HCT116 (cell line): ENCODE results near the gene DNASE2. TPM values are rescaled to one million over a fixed set of nuclear protein-coding genes. Genes with fewer than 3 reads are reported as not detected.

ENCODE experiments used
- ATAC-seq: fragments of 200-7000 bp; cut with Tn5 transposase; 2 replicates; pipeline ENCODE4 v1.9.1; 2020; ENCODE audit warnings: mild to moderate bottlenecking, moderate library complexity
- BruUV-seq: library from RNA; stranded (reverse); fragments of 400-500 nt; replicated peaks from 2 replicates; lab custom pipeline; 2021; lab: Mats Ljungman, UMichigan
- CTCF ChIA-PET: fragments of 300-600 bp; sonication (Branson Sonifier 250); formaldehyde crosslinking; loops from one replicate; lab custom pipeline; 2021; ENCODE audit warnings: antibody characterized with exemption; lab: Charles Lee
- POLR2A ChIA-PET: fragments of 300-600, 350-600 bp; sonication (Branson Sonifier 250); formaldehyde crosslinking; loops from one replicate; lab custom pipeline; 2021; ENCODE audit warnings: antibody characterized with exemption; lab: Charles Lee
- RAD21 ChIA-PET, 2 experiments: fragments of 300-600 bp; sonication (Branson Sonifier 250); formaldehyde crosslinking; loops; one replicate each; lab custom pipeline; 2023; ENCODE audit warnings: low total read pairs in 2 of 2; ENCODE audit not compliant: uncharacterized antibody in 2 of 2, unreplicated experiment in 2 of 2, low non-redundant PET in 1 of 2; lab: Charles Lee
- DNase-seq: peaks from one replicate; pipeline ENCODE4 v3.0.0-alpha.2; 2010; ENCODE audit warnings: low read depth, low spot score
- H2AFZ ChIP-seq: fragments of 200-600 bp; shearing (Covaris generic), sonication (generic); 2 replicates; pipeline ENCODE4 v1.6.1; 2017; ENCODE audit warnings: low read depth, mixed run types, mixed read lengths, antibody characterized with exemption, low read length; ENCODE audit not compliant: poor library complexity, severe bottlenecking
- H3K27ac ChIP-seq: 2 replicates; pipeline ENCODE4 v1.5.1; 2012; ENCODE audit warnings: low read depth, low read length
- H3K27me3 ChIP-seq: fragments of 200-600 bp; sonication (generic); 2 replicates; pipeline ENCODE4 v1.6.1; 2016; ENCODE audit warnings: mixed run types, low read length, mixed read lengths; ENCODE audit not compliant: insufficient read depth
- H3K36me3 ChIP-seq, 2 experiments: fragments of 200-500 bp in 1 of 2; fragments of 200-600 bp in 1 of 2; sonication (Bioruptor generic) in 1 of 2; sonication (generic) in 1 of 2; 2 replicates each; pipeline versions ENCODE4 v1.5.1 to v1.6.1; 2014 to 2016; ENCODE audit warnings: low read length in 2 of 2, inconsistent platforms in 1 of 2, mixed read lengths in 1 of 2, mixed run types in 1 of 2; ENCODE audit not compliant: insufficient read depth in 2 of 2, control insufficient read depth in 1 of 2
- H3K4me1 ChIP-seq, 2 experiments: fragments of 200-600 bp in 1 of 2; sonication (generic) in 1 of 2; 2 replicates each; pipeline versions ENCODE4 v1.5.1 to v1.6.1; 2012 to 2017; ENCODE audit warnings: low read length in 2 of 2, inconsistent platforms in 1 of 2, mild to moderate bottlenecking in 1 of 2, mixed read lengths in 1 of 2, mixed run types in 1 of 2, moderate library complexity in 1 of 2; ENCODE audit not compliant: insufficient read depth in 2 of 2, control insufficient read depth in 1 of 2
- H3K4me2 ChIP-seq: fragments of 200-600 bp; sonication (generic); 2 replicates; pipeline ENCODE4 v1.6.1; 2017; ENCODE audit warnings: mixed run types, low read length, mixed read lengths
- H3K4me3 ChIP-seq, 2 experiments: fragments of 200-600 bp in 1 of 2; sonication (generic) in 1 of 2; replicated peaks in 1 of 2; 2 replicates each; pipeline ENCODE4 v1.5.1; 2011 to 2016; ENCODE audit warnings: low read length in 2 of 2, control low read depth in 1 of 2, low read depth in 1 of 2, mild to moderate bottlenecking in 1 of 2, mixed read lengths in 1 of 2, mixed run types in 1 of 2
- H3K79me2 ChIP-seq: fragments of 200-600 bp; sonication (generic); 2 replicates; pipeline ENCODE4 v1.6.1; 2017; ENCODE audit warnings: mild to moderate bottlenecking, mixed run types, low read length, moderate library complexity, mixed read lengths; ENCODE audit not compliant: insufficient read depth
- H3K9ac ChIP-seq: fragments of 200-600 bp; sonication (generic); 2 replicates; pipeline ENCODE4 v1.6.1; 2016; ENCODE audit warnings: low read length, mixed read lengths
- H3K9me2 ChIP-seq: fragments of 200-600 bp; sonication (generic), shearing (Covaris generic); 2 replicates; pipeline ENCODE4 v1.6.1; 2017; ENCODE audit warnings: mixed run types, mild to moderate bottlenecking, moderate library complexity; ENCODE audit not compliant: insufficient read depth
- H3K9me3 ChIP-seq, 2 experiments: fragments of 200-500 bp in 1 of 2; fragments of 200-600 bp in 1 of 2; sonication (Bioruptor generic) in 1 of 2; sonication (generic) in 1 of 2; 2 replicates each; pipeline ENCODE4 v1.6.1; 2014 to 2017; ENCODE audit warnings: low read length in 2 of 2, mixed read lengths in 2 of 2, inconsistent platforms in 1 of 2, low read depth in 1 of 2, mild to moderate bottlenecking in 1 of 2, mixed run types in 1 of 2, moderate library complexity in 1 of 2; ENCODE audit not compliant: control insufficient read depth in 1 of 2, insufficient read depth in 1 of 2
- H4K20me1 ChIP-seq: fragments of 200-600 bp; sonication (generic), shearing (Covaris generic); 2 replicates; pipeline ENCODE4 v1.6.1; 2017; ENCODE audit warnings: mixed run types, mild to moderate bottlenecking, moderate library complexity; ENCODE audit not compliant: insufficient read depth
- ATF3 ChIP-seq: IDR thresholded peaks from 2 replicates; pipeline ENCODE4 v1.6.1; 2012
- CBX3 ChIP-seq: IDR thresholded peaks from 2 replicates; pipeline ENCODE4 v1.6.1; 2012; ENCODE audit warnings: low read depth
- CEBPB ChIP-seq: IDR thresholded peaks from 2 replicates; pipeline ENCODE4 v1.6.1; 2012; ENCODE audit warnings: low read depth
- CTCF ChIP-seq, 3 experiments: fragments of 200-600 bp in 1 of 3; sonication (generic) in 1 of 3; IDR thresholded peaks in 2 of 3; conservative IDR thresholded peaks in 1 of 3; 2 replicates each; pipeline ENCODE4 v1.5.1; 2012 to 2017; ENCODE audit warnings: low read depth in 2 of 3, low read length in 2 of 3, antibody characterized with exemption in 1 of 3, borderline replicate concordance in 1 of 3, control low read depth in 1 of 3, mild to moderate bottlenecking in 1 of 3, mixed read lengths in 1 of 3, mixed run types in 1 of 3, moderate library complexity in 1 of 3; ENCODE audit not compliant: insufficient read depth in 1 of 3
- EGR1 ChIP-seq: IDR thresholded peaks from 2 replicates; pipeline ENCODE4 v1.6.1; 2012; ENCODE audit warnings: low read depth
- EZH2 ChIP-seq: fragments of 200-600 bp; sonication (generic); IDR thresholded peaks from 2 replicates; pipeline ENCODE4 v1.6.1; 2017; ENCODE audit warnings: antibody characterized with exemption, mixed run types
- EZH2phosphoT487 ChIP-seq: fragments of 200-600 bp; IDR thresholded peaks from 2 replicates; pipeline ENCODE4 v1.6.1; 2018; ENCODE audit warnings: antibody characterized with exemption, borderline replicate concordance
- FOSL1 ChIP-seq: IDR thresholded peaks from 2 replicates; pipeline ENCODE4 v1.6.1; 2012; ENCODE audit warnings: low read depth
- MAX ChIP-seq: IDR thresholded peaks from 2 replicates; pipeline ENCODE4 v1.6.1; 2012
- POLR2AphosphoS5 ChIP-seq: IDR thresholded peaks from 2 replicates; pipeline ENCODE4 v1.6.1; 2011; ENCODE audit warnings: mild to moderate bottlenecking, low read depth, low read length, moderate library complexity
- RAD21 ChIP-seq: IDR thresholded peaks from 2 replicates; pipeline ENCODE4 v1.6.1; 2012; ENCODE audit warnings: low read depth, mild to moderate bottlenecking
- REST ChIP-seq: IDR thresholded peaks from 2 replicates; pipeline ENCODE4 v1.6.1; 2012; ENCODE audit warnings: low read depth
- SIN3A ChIP-seq: IDR thresholded peaks from 2 replicates; pipeline ENCODE4 v1.6.1; 2012; ENCODE audit warnings: low read depth
- SP1 ChIP-seq: IDR thresholded peaks from 2 replicates; pipeline ENCODE4 v1.6.1; 2012; ENCODE audit warnings: low read depth
- TCF7L2 ChIP-seq: IDR thresholded peaks from 2 replicates; pipeline ENCODE4 v1.7.0; 2011; ENCODE audit warnings: borderline replicate concordance, inconsistent platforms; ENCODE audit not compliant: insufficient read depth, insufficient read length; ENCODE audit errors: extremely low read depth
- YY1 ChIP-seq: IDR thresholded peaks from 2 replicates; pipeline ENCODE4 v1.6.1; 2011; ENCODE audit warnings: low read length, low read depth, moderate library complexity, mild to moderate bottlenecking; ENCODE audit not compliant: insufficient replicate concordance; ENCODE audit errors: extremely low read depth
- ZBTB33 ChIP-seq: IDR thresholded peaks from 2 replicates; pipeline ENCODE4 v1.6.1; 2011; ENCODE audit warnings: mild to moderate bottlenecking, low read length, moderate library complexity; ENCODE audit not compliant: insufficient replicate concordance; ENCODE audit errors: extremely low read depth
- ZFX ChIP-seq: fragments of 450-650 bp; IDR thresholded peaks from 2 replicates; pipeline ENCODE4 v1.6.1; 2017
- ZNF274 ChIP-seq: fragments of 200-500 bp; sonication (Bioruptor generic); IDR thresholded peaks from 2 replicates; pipeline ENCODE4 v1.6.1; 2014; ENCODE audit warnings: mild to moderate bottlenecking, low read depth, low read length, inconsistent platforms
- intact Hi-C: fragments of 100-400 bp; cut with micrococcal nuclease; formaldehyde crosslinking; loops from 2 replicates; pipeline ENCODE4 v1.10.0; 2022
- total RNA-seq: library from RNA; stranded (reverse); gene quantifications from one replicate; pipeline ENCODE4 v1.2.1, GENCODE V29; 2021; ENCODE audit not compliant: unreplicated experiment

The DNASE2 gene
- total RNA-seq, 1 experiment from 2014 or later, result 36.6 TPM

GRCh38 chr19:12871681-12872080 lies 9.6 kb downstream of the DNASE2 start:
- POLR2A ChIA-PET, result interaction anchor here (1.1 kb wide), 1 partner anchor 10 kb away, joined by 3 read pairs; the partner anchor contains the start of gene DNASE2
- no TSS peak for BruUV-seq
- no peak for DNase-seq

More at GRCh38 chr19:12871681-12872080, 9.6 kb downstream of the DNASE2 start:
- Histone ChIP-seq H3K4me2 (no peak overlapping the region), H4K20me1 (no peaks in the 10 kb centered on the region), H3K4me1 (peaks cover 0 to under 1% of the 10 kb centered on the region in 2 experiments; a peak in 2 of 4 replicates), H3K9ac (no peak overlapping the region), H3K9me2 (no peaks in the 10 kb centered on the region), H3K27ac (no peak overlapping the region), H3K36me3 (peaks cover 0 to 8% of the 10 kb centered on the region in 2 experiments; a peak in 2 of 4 replicates), H3K27me3 (no peaks in the 10 kb centered on the region), H2AFZ (no peak overlapping the region)
- no peak for ATAC-seq
- TF ChIP-seq TCF7L2 (no peak), ZFX (no peak), SP1 (no peak), ZBTB33 (no peak), FOSL1 (no peak), POLR2AphosphoS5 (no peak), REST (no peak), EZH2 (no peak), RAD21 (no peak), MAX (no peak), CTCF (IDR thresholded peaks at IDR 0.05 in 2 of 3, conservative IDR thresholded peaks at IDR 0.05 in 1 of 3; ENCODE audit: borderline replicate concordance in 1 of 3, insufficient read depth in 1 of 3, low read depth in 2 of 3, low read length in 2 of 3) (no peak), EGR1 (no peak), CEBPB (no peak), EZH2phosphoT487 (no peak), CBX3 (no peak), ATF3 (no peak), SIN3A (no peak), ZNF274 (no peak), YY1 (no peak)
- TF ChIP-seq, all 23 proteins: peak for 0
- H3K9me3 ChIP-seq, result no peaks in the 10 kb centered on the region; a peak in 1 of 4 replicates
- intact Hi-C loops, result no loop called here
- CTCF ChIA-PET, result interaction anchor here (0.7 kb wide), 1 partner anchor 230 kb away, joined by 3 read pairs; no protein-coding TSS in a partner anchor
- no peak overlapping the region for H3K4me3 ChIP-seq
- RAD21 ChIA-PET, result no interaction called here
- H3K79me2 ChIP-seq, result no peaks in the 10 kb centered on the region
